Muscle layer of duodenum (tissue), 2 donors: ENCODE data around the gene GALNT14.

Experiments
- H3K27ac ChIP-seq: one replicate; pipeline ENCODE4 v1.7.0; 2013; ENCODE audit warnings: mild to moderate bottlenecking, low read length
- H3K27me3 ChIP-seq: one replicate; pipeline ENCODE4 v1.7.0; 2013; ENCODE audit warnings: low read depth, mild to moderate bottlenecking, control low read depth, low read length
- H3K36me3 ChIP-seq, 2 donors: one replicate each; pipeline ENCODE4 v1.7.0; 2013; ENCODE audit warnings: low read length in 2 of 2, control low read depth in 1 of 2, mild to moderate bottlenecking in 1 of 2; ENCODE audit not compliant: insufficient read depth in 2 of 2, control insufficient read depth in 1 of 2
- H3K4me1 ChIP-seq, 2 donors: one replicate each; pipeline ENCODE4 v1.7.0; 2013; ENCODE audit warnings: low read length in 2 of 2, mild to moderate bottlenecking in 2 of 2, control low read depth in 1 of 2, moderate library complexity in 1 of 2; ENCODE audit not compliant: insufficient read depth in 2 of 2, control insufficient read depth in 1 of 2
- H3K4me3 ChIP-seq, 2 donors: one replicate each; pipeline ENCODE4 v1.7.0; 2013; ENCODE audit warnings: low read length in 2 of 2, low read depth in 1 of 2, mild to moderate bottlenecking in 1 of 2
- H3K9me3 ChIP-seq, 2 donors: one replicate each; pipeline ENCODE4 v1.7.0; 2013; ENCODE audit warnings: low read length in 2 of 2, control low read depth in 1 of 2, mild to moderate bottlenecking in 1 of 2; ENCODE audit not compliant: control insufficient read depth in 1 of 2
- donor health status: healthy.

The GALNT14 gene

GRCh38 chr2:31132786-31133185, 5.5 kb downstream of the GALNT14 start:
- Histone ChIP-seq H3K9me3 (no peaks in the 10 kb centered on the region), H3K4me1 (peaks cover 0 to 12% of the 10 kb centered on the region in 2 donors), H3K27ac (no peak overlapping the region), H3K27me3 (peaks cover 21% of the 10 kb centered on the region), H3K4me3 (no peak overlapping the region), H3K36me3 (no peaks in the 10 kb centered on the region)

GRCh38 chr2:31131871-31132270, 6.4 kb downstream of the GALNT14 start:
- Histone ChIP-seq H3K4me1 (peaks cover 0 to 3% of the 10 kb centered on the region in 2 donors), H3K36me3 (no peaks in the 10 kb centered on the region), H3K9me3 (no peaks in the 10 kb centered on the region)

GRCh38 chr2:31129375-31130171, 8.7 kb downstream of the GALNT14 start:
- H3K36me3 ChIP-seq: no peaks in the 10 kb centered on the region
- no peak overlapping the region for H3K27ac ChIP-seq
- no peaks in the 10 kb centered on the region for H3K4me1 ChIP-seq
- H3K27me3 ChIP-seq: peaks cover 3% of the 10 kb centered on the region
- H3K9me3 ChIP-seq: no peaks in the 10 kb centered on the region
- H3K4me3 ChIP-seq: no peak overlapping the region

More at GRCh38 chr2:31131871-31132270, 6.4 kb downstream of the GALNT14 start:
- Histone ChIP-seq H3K27me3 (peaks cover 17% of the 10 kb centered on the region), H3K4me3 (no peak overlapping the region), H3K27ac (no peak overlapping the region)

- Histone ChIP-seq H3K27me3 (no peaks in the 10 kb centered on the region), H3K9me3 (no peaks in the 10 kb centered on the region), H3K36me3 (no peaks in the 10 kb centered on the region), H3K4me3 (no peak overlapping the region), H3K4me1 (no peaks in the 10 kb centered on the region), H3K27ac (no peak overlapping the region)
These were observed 10.3 kb downstream of the GALNT14 start for GRCh38 chr2:31127931-31128330.

GRCh38 chr2:31125918-31126695, 12.1 kb downstream of the GALNT14 start:
- no peaks in the 10 kb centered on the region for H3K9me3 ChIP-seq
- H3K4me1 ChIP-seq: no peaks in the 10 kb centered on the region
- no peaks in the 10 kb centered on the region for H3K27me3 ChIP-seq
- H3K36me3 ChIP-seq: no peaks in the 10 kb centered on the region
- no peak overlapping the region for H3K4me3 ChIP-seq
- no peak overlapping the region for H3K27ac ChIP-seq

GRCh38 chr2:31124904-31125303, 13.3 kb downstream of the GALNT14 start:
- Histone ChIP-seq H3K36me3 (no peaks in the 10 kb centered on the region), H3K27ac (no peak overlapping the region), H3K27me3 (no peaks in the 10 kb centered on the region), H3K4me3 (no peak overlapping the region), H3K9me3 (no peaks in the 10 kb centered on the region), H3K4me1 (no peaks in the 10 kb centered on the region)

- no peaks in the 10 kb centered on the region for H3K9me3 ChIP-seq
- no peak overlapping the region for H3K27ac ChIP-seq
- no peaks in the 10 kb centered on the region for H3K27me3 ChIP-seq
- no peaks in the 10 kb centered on the region for H3K4me1 ChIP-seq
- H3K4me3 ChIP-seq: no peak overlapping the region
- H3K36me3 ChIP-seq: no peaks in the 10 kb centered on the region
These were observed 16.1 kb downstream of the GALNT14 start for GRCh38 chr2:31122133-31122532.

DNA sequence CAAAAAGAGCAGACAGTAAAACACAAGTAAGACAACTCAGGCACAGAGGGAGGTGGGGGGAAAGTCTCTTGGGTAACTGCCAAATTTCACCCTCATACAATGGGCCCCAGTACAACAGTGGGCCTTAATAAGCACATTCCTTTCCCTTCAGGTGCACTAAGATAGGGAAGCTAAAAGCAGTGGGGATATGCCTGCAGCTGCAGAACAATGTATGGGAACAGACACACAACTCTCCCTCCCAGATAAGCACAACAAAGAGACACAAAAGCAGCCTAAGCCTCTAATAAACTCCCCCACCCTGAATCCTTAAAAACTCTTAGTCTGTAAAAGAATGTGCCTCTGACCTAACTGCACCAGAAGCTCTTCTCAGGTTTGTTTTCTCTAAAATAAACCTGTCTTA, 24.5 kb downstream of the GALNT14 start:
- Histone ChIP-seq H3K27me3 (no peaks in the 10 kb centered on the region), H3K36me3 (no peaks in the 10 kb centered on the region), H3K27ac (no peak overlapping the region), H3K9me3 (no peaks in the 10 kb centered on the region), H3K4me3 (no peak overlapping the region), H3K4me1 (no peaks in the 10 kb centered on the region)

DNA sequence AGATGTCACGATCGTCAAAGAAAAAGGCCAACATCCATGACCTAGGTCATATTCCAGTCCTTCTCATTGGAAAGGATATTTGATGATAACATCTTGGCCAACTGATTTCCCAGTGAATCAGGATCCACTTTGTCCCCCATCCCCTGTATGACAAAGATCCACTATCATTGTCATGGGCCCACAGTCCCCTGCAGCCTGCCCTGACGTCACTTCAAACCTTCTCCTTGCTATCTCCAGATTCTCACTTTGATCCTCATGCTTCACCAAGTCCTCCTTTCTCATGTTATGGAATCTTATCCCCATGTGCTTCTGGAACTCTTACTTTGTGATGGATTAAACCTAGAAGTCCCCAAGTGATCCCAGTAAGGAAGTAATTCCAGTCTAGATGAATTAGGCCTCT, 25.7 kb downstream of the GALNT14 start:
- H3K4me3 ChIP-seq: no peak overlapping the region
- no peaks in the 10 kb centered on the region for H3K4me1 ChIP-seq
- no peaks in the 10 kb centered on the region for H3K27me3 ChIP-seq
- H3K27ac ChIP-seq: no peak overlapping the region
- no peaks in the 10 kb centered on the region for H3K9me3 ChIP-seq
- no peaks in the 10 kb centered on the region for H3K36me3 ChIP-seq

- Histone ChIP-seq H3K4me1 (no peaks in the 10 kb centered on the region), H3K9me3 (no peaks in the 10 kb centered on the region), H3K27me3 (no peaks in the 10 kb centered on the region), H3K27ac (no peak overlapping the region), H3K4me3 (no peak overlapping the region), H3K36me3 (no peaks in the 10 kb centered on the region)
These were observed 27.2 kb downstream of the GALNT14 start for GRCh38 chr2:31110998-31111397.

GRCh38 chr2:31110431-31110830, 27.8 kb downstream of the GALNT14 start:
- Histone ChIP-seq H3K36me3 (no peaks in the 10 kb centered on the region), H3K27ac (no peak overlapping the region), H3K27me3 (no peaks in the 10 kb centered on the region), H3K4me3 (no peak overlapping the region), H3K4me1 (no peaks in the 10 kb centered on the region), H3K9me3 (no peaks in the 10 kb centered on the region)
